ENCODE results near the gene CISD3. TPM values are rescaled to one million over a fixed set of nuclear protein-coding genes. Genes with fewer than 3 reads are reported as not detected.

The CISD3 gene
- total RNA-seq, 1 experiment from 2014 or later = 3.4 TPM

DNA sequence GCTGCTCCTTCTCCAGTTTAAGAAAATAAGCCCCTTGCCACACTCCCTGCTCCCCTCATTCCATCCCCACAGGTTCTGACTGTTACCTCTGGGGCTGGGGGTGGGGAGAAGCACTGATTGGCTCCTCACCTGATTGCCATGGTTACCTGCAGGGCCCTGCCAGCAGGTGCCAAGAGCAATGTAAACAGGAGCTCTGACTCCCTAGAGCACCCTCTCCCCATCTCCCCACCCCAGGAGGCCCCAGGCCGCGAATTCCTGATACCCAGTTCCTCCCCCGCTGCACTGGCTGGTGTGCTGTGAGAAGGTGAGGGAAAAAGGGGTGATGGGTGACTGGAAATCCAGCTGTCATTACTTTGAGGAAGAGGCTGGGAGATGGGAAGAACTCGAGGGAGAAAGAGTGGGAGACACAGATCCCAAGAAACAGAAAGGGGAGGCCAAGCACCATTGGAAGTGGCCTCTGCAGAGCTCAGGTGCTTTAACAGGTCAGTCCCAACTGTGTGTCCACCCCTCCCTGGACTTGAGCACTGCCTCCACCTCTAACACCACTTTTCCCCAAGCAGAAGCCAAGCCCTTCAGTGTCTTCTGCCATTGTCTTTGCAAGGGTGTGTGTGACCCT lies 13.5 kb downstream of the CISD3 start:
- DNase-seq (ENCODE audit: low read depth) = no peak

DNA sequence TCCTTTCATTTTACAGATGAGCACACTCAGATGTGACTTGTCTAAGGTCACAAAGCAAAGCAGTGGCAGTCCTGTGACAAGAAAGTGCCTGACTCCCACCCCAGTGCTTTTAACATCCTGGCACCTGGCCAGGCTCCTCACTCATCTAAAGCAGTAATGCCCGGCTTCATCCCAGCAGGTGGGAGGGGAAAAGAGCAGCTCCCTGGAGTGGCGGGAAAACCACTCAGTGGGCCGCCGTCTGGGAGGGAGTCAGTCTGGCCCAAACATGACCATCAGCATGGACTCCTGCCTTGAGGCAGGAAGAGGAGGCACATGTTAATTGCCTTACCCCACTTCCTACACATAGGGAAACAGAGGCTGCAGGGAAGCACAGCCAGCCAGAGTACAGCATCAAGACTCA lies 15.4 kb downstream of the CISD3 start:
- no peak for DNase-seq (ENCODE audit: low read depth)

DNA sequence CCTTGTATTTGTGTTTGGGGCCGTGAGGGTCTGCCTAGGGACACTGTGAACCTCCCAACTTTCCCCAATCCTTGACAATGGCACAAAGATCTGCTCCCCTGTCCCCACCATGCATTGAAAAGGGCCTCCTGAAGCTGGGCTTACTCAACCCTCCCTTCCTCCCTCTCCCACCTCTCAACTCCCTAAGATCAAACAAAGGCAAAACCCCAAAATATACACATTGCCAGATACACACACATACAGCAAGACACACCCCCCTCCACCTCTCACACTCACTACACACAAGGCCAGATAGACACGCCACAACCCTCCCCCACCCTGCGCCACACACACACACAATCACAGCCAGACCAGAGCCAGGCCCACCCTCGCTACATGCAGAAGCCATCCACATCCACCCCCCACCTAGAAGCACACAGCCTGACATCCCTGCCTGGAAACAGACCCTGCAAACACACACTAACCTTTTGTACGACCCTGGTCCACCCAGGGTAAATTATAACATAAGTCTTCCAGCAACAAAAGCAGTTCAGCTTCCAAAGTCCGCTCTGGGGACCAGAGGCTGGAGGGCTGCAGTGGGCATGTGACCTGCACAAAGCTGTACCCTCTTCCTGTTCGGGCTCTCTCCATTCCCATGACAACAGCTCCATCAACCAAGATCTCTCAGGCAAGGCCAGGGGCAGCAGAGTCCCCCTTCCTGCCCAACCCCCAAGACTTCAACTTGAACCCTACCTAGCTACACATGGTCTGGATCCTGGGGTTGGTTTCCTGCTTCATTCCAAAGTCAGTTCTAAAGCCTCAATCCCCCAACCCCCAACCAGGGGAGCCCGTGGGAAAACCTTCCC lies 16.1 kb downstream of the CISD3 start:
- no peak for DNase-seq (ENCODE audit: low read depth)

DNA sequence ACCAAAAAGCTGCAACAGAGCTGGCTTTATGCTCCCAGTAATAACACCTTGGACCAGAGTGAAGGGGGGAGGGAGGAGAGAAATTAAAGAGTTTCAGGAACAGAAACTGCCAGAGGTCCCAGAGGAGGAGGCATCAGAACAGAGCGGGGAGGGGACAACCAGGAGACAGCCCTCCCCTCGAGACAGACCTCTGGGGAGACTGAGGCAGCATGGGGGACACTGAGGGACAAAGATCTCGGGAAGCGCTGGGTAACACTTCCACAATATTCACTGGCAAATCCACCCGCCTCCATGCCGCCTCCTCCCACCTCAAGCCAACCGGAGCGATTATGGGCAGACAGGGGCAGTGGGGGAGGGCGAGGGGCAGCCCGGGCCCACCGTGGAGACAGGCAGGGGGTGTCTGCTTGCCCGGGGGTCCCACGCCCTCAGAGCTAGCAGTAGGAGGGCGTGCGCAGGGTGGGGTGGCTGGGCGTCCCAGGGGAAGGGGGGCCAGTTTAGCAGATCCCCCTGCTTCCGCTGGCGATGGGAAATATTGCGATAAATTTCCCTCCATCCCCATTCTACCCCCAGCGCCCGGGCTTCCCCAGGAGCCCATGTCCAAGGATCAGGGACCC lies 16.8 kb downstream of the CISD3 start:
- no peak for DNase-seq (ENCODE audit: low read depth)

DNA sequence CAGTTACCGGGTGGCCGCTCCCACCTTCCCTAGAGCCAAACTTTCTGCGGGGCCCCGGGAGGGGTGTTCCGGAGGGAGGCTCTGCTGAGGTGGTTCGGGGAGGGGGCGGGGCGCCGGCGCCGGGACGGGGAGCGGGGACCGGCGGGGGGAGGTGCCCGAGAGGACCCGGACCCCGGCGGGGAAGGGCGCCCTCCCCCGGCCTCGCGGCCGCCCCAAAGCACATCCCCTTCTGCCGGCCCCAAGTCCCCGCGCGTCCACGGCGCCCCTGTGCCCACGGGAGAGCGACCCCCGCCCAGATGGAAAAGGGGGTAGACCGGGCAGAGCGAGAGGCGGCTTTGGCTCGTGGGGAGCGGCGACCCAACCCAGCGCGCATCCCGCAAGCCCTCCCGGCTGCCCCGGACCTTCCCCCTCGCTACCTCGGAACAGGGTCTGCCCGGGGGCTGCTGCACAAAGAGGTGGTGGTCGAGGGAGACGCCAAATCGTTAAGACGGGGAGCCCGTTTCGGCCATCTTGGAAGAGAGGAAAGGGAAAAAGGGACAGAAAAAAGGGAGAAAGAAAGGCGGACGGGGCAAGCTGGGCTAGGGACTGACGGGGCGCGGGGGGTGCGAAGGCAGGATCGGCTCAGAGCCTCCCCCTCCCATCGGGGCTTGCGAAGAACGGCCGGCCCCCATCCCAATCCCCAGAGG lies 17.5 kb downstream of the CISD3 start:
- peak; percentile 39 for DNase-seq (ENCODE audit: low read depth)

DNA sequence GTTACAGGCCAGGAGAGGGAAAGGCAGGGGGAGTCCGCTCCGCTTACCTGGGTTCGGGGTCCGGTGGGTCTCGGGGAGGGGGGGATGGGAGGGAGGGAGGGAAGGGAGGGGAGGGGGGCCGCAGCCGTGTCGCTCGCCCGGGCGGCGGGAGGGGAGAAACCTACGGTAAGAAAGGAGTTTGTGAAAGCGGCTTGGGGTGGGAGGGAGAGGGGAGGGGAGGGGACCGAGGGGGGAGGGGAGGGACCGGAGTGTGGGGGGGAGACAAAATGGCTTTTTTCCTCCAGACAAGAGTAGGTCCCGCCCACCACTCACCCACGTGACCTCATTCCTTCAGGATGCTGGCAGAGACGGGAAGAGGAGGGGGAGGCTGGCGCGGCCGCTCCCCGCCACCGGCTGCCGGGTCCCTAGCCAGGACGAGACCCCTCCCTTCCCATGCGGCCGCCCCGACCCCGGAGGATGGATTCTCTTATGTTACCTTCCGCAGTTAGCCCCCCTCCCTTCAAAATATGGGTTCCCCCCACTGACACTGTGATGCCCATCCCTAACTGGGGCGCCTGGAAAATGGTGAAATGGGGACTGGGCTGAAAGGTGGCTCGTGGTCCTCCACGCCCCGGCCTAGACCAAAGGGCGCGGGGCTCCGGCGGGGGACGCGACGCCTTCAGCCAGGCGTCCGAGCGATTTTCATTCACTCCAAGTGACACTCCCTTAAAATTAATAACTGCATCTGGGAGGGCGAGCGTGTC lies 18.2 kb downstream of the CISD3 start, which contains the start of gene PCGF2:
Gene PCGF2 (minus strand): TSS at position 188 of the 743 bp plus-strand sequence. CDS start 7,934 bp downstream, outside the sequence.
- peak; percentile 94 for DNase-seq (ENCODE audit: low read depth)

DNA sequence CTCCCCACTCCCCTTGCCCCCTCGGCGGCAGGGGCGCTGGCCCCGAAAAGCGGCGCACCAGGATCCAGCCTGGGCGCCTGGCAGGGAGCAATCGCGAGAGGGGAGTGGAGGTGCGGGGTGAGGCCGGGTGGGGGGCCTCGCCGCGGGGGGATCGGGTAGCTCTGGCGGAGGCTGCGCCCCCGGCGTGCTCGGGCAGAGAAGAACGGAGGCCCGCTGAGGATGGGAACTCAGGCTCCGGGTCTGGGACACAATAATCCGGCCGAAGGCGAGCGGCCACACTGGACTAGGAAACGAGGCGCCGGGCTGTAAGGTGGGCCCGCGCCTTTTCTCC lies 18.7 kb downstream of the CISD3 start:
- no peak for DNase-seq (ENCODE audit: low read depth)

DNA sequence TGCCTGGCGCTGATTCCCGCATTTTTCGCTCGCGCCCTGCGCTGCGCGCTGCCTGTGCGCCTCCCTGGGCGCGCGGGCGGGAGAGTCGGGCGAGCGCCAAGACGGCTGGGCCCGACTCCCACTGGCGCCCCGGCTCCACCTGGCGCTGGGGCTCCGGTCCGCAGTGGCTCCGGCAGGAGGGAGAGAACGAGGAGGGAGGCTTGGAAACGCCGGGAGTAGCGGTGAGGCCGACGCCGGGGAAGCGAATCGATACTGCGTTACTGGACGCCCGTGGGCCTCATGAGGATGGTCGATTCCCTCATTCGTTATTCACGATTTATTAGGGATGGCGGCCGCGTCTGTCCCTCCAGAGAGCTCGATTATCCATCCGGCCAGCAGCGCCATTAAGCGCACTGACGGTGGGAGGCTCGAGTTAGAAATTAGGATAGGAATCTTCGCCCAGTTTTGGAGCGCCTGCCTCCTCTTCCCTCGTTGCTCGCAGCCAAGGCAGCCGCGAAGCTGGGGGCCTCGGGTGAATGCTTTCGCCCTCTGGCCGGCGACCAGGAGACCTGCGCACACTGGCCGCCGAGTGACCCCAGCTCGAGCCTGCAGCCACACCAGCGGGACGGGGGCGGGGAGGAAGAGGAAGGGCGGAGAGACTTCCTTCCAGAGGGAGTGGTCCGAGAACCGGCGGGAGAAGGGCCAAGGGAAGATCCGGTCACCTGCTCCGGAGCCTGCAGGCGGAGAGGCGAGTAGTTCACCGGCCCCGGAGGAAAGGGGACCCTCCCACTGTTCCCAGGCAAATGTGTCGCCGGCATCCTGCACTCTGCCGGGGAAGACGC lies 19.3 kb downstream of the CISD3 start:
- DNase-seq (ENCODE audit: low read depth) = peak; percentile 85

DNA sequence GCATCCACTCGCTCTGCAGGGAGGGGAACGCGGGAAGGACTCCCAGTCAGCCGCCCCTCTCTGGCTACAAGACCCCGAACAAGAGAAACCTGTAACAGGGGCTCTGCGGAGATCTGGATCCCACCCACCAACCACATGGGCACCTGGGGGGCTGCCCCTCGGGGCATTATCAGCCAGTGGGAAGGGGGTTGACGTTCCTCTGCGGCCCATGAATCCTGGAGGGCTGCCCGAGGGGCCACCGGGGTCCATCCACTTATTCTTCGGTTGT lies 19.8 kb downstream of the CISD3 start:
- DNase-seq (ENCODE audit: low read depth) = no peak

DNA sequence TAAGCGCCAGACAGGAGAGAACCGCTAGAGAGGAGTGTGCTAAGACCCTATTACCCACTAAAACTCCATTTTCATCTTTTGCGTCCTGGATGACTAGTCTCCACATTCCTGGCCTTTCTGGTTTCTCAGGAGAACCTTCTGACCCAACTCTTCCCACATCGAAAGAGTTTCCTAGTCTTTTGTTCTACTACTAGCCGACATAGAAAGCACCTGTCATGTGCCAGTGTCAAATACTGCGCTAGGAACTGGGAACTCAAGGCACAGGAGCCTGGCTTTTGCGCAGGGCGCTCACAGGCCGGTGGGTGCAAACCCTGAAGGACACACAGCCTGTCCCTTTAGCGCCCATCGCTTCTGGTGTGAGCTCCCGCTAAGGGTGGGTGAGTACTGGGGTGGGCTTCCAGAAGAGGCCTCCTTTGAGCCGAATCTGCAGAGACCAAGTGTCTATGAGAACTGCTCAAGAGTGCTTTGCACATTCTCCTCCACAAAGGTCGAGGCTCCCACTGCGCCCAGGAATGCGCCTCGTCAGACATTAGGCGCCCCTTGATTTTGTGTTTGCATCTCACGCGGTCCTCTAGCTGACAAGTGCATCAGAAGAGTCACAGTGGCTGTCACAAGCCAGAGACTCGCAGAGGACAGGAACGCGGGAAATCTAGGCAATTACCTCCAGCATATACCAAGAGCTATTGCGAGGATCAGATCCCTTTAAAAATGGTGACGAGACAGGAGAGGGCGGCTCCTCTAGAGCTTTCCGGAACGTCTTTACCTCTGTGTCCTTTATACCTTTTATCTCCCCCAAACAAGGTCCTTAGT lies 20.4 kb downstream of the CISD3 start:
- no peak for DNase-seq (ENCODE audit: low read depth)

DNA sequence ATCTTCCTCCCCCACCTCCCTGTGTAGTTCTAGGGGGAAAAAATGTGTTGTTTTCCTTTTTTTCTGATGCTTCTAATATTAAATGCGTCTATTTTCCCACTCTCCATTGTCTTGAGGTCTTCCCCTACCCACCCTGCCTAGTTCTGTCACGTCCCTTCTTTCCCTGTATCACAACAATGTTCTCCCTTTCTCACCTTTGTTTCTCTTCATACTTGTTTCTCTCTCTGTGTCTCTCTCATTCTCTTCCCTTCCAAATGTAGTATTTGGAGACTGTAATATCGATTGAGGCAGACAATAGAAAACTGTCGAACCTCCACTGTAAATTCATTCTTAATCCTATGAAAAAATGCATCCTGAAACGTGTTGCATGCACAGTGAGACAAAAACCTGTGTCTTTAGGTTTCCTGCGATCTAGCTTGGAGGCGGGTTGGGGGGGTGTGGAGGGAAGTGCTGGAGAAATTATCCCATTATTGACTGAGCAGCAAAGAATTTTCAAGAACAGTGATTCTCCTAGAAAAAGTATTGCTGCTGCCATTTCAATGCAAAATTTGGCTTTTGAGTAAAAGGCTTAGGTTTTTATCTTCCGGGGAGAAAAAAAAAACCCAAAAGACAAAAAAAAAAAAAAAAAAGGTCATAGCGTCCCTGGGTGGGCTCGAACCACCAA lies 21.1 kb downstream of the CISD3 start:
- peak; percentile 44 for DNase-seq (ENCODE audit: low read depth)

DNA sequence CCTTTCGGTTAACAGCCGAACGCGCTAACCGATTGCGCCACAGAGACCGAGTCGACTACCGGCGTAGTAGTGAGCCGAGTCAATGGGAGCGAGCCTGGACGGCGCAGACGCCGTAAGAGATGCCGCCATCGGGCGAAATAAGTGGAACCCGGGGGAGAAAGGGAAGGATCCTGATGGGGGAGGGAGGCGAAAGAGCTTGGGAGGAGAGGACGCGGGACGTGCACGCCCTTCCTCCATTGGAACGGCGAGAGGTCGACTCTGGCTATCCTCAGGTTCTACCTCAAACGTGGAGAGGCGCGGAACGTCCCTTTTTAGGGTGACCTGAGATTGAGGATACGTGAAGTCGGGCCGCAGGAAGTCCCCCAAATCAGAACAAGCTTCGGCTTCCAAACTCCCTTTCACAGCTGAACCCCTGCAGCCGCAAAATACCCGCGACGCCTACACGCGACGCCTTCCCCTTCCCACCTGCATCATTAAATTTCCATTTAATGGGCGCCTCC lies 21.7 kb downstream of the CISD3 start:
- DNase-seq (ENCODE audit: low read depth) = peak; percentile 86

DNA sequence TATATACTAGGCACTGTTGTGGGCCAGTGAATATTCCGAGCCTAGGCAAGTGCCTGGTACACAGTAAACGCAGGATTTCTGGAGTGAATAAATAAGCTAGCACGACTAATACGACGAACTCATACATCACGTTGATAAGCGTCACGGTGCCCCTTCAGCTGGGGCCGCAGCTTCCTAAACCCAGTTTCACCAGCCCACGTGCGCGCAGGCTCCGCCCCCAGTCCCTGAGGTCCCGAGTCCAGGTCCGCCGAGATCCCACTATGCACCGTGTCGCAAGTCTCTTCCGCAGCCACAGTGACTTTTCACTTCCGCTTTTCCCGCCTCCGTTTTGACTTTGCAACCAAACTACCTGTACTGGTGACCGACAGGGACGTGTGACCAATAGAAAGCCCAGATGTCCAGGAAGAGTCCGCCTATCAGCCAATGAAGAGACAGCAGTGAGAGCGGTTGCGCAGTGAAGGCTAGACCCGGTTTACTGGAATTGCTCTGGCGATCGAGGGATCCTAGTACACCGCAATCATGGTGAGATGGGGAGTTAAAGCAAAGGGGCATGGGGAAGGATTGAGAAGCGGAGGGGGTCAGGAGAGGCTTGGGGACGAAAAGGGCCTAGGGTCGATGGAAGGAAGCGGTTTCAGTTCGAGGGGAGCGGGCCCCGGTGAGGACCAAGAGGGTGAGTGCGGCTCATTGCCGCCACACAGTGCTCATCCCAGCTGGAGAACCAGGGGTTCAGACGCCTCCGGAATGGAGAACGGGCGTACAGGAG lies 22.3 kb downstream of the CISD3 start, which contains the start of gene PSMB3:
Gene PSMB3 (plus strand): TSS at position 434 of the 763 bp plus-strand sequence. CDS start 86 bp downstream, at position 520.
- peak; percentile 99 for DNase-seq (ENCODE audit: low read depth)

DNA sequence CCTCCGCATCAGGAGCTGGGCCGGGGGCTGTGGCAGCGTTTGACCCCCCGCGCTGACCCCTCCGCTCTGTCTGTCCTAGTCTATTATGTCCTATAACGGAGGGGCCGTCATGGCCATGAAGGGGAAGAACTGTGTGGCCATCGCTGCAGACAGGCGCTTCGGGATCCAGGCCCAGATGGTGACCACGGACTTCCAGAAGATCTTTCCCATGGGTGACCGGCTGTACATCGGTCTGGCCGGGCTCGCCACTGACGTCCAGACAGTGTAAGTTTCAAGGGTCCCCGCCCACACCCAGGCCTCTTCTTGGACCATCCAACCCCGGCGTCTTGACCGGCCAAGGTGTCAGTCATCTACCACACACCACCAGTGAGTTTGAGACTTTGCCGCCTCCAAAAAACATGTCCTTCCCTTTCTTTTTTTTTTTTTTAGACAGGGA lies 22.9 kb downstream of the CISD3 start:
- DNase-seq (ENCODE audit: low read depth) = no peak

DNA sequence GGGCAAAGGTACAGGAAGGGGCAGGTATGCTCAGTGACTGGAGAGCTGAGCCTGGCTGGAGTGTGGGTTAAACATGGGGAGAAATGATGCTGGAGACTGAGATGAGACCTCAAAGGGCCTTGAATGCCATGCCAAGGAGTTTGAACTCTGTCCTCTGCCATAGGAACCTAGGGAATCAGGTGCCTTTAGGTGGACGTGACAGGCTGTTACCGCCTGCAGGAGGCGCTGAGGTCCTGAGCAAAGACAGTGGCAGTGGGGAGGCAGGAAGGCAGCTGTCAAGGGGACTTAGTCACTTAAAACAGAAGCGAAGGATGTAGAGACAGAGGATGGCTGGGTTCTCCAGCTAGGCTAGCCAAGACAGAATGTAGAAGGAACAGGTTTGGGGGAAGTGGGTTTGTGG lies 31.5 kb downstream of the CISD3 start:
- DNase-seq (ENCODE audit: low read depth) = peak; percentile 39

DNA sequence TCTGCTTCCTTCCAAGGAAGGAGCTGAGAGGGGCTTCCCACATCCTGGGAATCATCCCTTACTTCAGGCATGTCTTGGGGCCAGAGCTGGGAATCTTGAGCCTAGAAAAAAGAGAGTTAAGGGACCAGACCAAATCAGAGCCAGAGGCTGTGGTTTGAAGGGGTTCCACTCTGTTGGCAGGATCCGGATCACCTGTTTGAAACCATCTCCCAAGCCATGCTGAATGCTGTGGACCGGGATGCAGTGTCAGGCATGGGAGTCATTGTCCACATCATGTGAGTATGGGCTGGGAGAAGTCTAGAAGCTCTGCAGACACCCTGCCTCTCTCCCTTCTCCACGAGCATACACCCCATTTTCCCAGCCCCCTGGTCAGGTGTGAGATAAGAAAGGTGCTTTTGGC lies 32.1 kb downstream of the CISD3 start:
- no peak for DNase-seq (ENCODE audit: low read depth)

DNA sequence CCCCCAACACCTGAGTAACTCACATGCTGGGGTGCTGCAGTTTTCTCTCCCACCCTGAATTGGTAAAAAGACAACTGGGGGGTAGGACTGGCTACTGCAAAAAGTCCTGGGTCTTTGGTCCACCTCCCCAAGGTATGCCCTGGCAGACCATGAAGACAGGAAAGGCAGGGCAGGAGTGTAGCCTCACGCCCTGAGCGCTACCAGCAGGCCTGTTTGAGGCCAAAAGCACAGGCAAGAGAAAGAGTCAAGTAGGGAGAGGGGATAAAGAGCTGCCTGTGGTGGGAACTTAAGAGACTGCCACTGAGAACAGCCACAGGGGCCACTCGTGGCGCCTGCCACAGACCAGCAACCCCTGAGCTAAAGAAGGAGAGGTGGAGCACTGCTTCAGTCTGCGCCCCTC lies 36.2 kb downstream of the CISD3 start:
- no peak for DNase-seq (ENCODE audit: low read depth)

DNA sequence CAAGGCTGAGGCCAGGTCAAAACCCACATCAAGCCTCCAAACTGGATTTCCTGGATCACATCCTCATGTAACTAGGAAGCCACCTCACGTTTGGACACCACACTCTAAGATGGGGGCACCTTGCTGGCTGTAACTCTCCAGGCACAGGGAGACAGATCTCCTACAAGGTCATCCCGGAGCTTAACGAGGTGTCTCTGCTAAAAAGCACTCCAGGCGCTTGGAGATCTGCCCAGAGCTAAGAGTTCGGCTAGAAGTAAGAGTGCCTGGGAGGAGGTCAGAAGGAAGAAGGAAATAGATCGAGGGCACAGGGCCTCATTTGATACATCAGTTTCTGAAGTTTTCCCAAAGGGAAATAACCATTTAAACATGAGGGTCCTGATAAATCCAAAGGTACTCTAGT lies 38.3 kb downstream of the CISD3 start:
- no peak for DNase-seq (ENCODE audit: low read depth)

Measured in Daoy (cell line).